ENCODE data around the gene NOS1AP. TPM values are rescaled to one million over a fixed set of nuclear protein-coding genes. Genes with fewer than 3 reads are reported as not detected.

The NOS1AP gene
- total RNA-seq, 2 experiments from 2014 or later, result 0.34 to 0.35 TPM

DNA sequence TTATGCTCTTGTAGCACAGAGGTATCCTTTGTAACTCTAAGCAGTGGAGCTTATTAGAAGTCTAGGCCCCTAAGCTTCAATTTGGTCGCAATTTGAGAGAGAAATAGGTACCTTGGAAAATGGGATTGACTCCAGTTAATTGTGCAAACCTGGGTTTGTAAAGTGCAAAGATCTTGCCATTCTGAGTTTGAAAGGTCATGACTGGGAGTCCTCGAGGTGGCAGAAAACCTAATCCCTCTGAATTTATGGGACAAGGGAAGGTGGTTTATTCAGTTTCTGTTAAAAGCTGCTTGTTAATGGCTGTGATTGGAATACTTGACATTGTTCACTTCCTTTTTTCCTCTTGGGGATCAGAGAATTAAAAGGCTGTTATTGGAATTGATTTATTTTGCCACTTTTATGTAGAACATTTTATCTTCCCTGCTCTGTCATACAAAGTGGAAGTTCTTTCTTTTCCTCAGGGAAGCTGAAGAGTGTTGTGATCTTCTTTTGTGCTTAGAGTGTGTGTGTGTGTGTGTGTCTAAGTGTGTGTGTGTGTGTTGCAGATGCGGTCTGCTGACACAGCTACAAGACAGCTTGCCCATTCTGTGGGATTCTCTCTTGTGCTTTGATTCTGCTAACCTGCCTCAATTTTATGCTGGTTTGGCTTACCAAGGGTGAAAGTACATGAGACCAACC lies 162.7 kb downstream of the NOS1AP start:
- ATAC-seq, result no peak
- Mint-ChIP-seq H3K27ac (no peak overlapping the region), H3K36me3 (ENCODE audit: low read depth) (no peaks in the 10 kb centered on the region), H3K4me3 (no peak overlapping the region), H3K9me3 (ENCODE audit: low read depth) (no peaks in the 10 kb centered on the region), H3K27me3 (peaks cover 17% of the 10 kb centered on the region), H3K4me1 (no peaks in the 10 kb centered on the region)
- POLR2A ChIA-PET, result interaction anchor here (0.6 kb wide), 1 partner anchor 55 kb away, joined by 4 read pairs; no protein-coding TSS in a partner anchor
- CTCF ChIA-PET, result interaction anchor here (0.8 kb wide), 1 partner anchor 195 kb away, joined by 3 read pairs; no protein-coding TSS in a partner anchor
- intact Hi-C loops (cut with DNase I, micrococcal nuclease), result no loop called here
- no peak for DNase-seq

DNA sequence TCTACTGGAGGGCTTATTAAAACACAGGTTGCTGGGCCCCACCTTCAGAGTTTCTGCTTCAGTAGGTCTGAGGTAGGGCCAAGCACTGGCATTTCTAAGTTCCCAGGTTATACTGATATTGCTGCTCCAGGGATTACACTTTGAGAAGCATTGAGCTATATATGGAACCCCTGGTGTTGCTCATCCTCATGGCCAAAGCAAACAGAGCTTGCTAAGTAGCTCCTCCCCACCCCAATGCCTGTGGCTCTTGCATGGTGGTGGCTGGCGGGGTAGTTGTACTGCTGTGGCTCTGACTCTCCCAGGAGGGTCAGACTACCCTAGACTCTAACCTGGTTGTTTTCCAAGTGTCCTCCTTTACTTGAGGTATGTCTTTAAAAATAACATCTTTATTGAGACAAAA lies 163.6 kb downstream of the NOS1AP start:
- no peak overlapping the region for H3K4me3 Mint-ChIP-seq
- ChIA-PET POLR2A (no interaction called here), CTCF (interaction anchor here (0.7 kb wide), 1 partner anchor 20 kb away, joined by 3 read pairs; no protein-coding TSS in a partner anchor)
- ATAC-seq, result no peak
- no peaks in the 10 kb centered on the region for H3K36me3 Mint-ChIP-seq (ENCODE audit: low read depth)
- DNase-seq, result no peak
- no peaks in the 10 kb centered on the region for H3K4me1 Mint-ChIP-seq
- H3K27ac Mint-ChIP-seq, result no peak overlapping the region
- intact Hi-C loops (cut with DNase I, micrococcal nuclease), result no loop called here
- peaks cover 22% of the 10 kb centered on the region for H3K27me3 Mint-ChIP-seq
- no peaks in the 10 kb centered on the region for H3K9me3 Mint-ChIP-seq (ENCODE audit: low read depth)

GRCh38 chr1:162233937-162234336 lies 164.4 kb downstream of the NOS1AP start:
- H3K4me1 Mint-ChIP-seq, result no peaks in the 10 kb centered on the region
- no peak for ATAC-seq
- ChIA-PET POLR2A (no interaction called here), CTCF (interaction anchor here (0.6 kb wide), 1 partner anchor 1124 kb away, joined by 3 read pairs; no protein-coding TSS in a partner anchor)
- DNase-seq, result no peak
- H3K36me3 Mint-ChIP-seq (ENCODE audit: low read depth), result no peaks in the 10 kb centered on the region
- peaks cover 21% of the 10 kb centered on the region for H3K27me3 Mint-ChIP-seq
- H3K4me3 Mint-ChIP-seq, result no peak overlapping the region
- H3K9me3 Mint-ChIP-seq (ENCODE audit: low read depth), result no peaks in the 10 kb centered on the region
- H3K27ac Mint-ChIP-seq, result no peak overlapping the region
- intact Hi-C loops (cut with DNase I, micrococcal nuclease), result no loop called here

DNA sequence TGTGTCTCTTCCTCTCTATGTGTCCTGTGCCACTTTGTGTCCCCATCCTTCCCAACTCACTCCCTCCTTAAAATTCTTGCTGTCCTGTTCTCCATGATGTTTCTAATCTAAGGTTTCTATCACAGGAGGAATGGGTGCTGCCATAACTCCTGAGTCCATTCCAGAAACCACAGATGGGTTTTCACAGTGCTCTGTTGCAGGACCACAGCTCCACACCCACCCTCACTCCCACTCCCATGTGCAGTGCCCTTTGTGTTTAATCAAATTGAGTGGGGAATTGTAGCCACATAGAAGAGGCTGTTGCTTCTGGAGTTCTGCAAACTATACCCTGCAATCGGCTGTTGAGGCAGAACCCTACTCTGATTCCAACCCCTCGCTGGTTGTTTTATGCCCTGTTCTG lies 165.1 kb downstream of the NOS1AP start:
- no peaks in the 10 kb centered on the region for H3K4me1 Mint-ChIP-seq
- CTCF ChIA-PET, result interaction anchor here (0.6 kb wide), 1 partner anchor 1124 kb away, joined by 3 read pairs; no protein-coding TSS in a partner anchor
- no peak overlapping the region for H3K27ac Mint-ChIP-seq

DNA sequence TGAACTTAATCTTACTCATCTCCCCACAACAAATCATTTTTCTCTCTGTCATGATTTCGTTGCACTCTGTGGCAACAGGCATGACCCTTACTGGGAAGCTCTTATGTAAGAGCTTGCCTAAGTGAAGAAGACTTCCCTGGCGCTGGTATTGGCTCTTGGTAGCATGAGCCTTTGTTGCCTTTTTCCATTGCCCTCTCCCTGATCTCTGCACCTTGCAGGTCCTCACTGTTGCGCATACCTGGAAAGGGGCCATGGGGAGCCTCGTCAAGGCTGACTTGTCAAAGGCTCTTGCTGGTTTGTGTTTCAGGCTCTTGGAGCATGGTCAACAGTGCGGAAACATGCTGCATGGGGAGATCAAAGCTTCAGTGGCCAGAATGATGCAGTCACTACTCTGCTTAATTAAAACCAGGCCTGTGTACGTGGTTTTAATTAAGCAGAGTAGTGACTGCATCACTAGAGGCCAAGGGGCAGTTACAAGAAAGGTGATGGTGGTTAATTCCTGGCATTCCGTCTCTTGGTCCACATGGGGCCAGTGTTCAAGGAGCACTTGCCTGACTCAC lies 165.8 kb downstream of the NOS1AP start:
- intact Hi-C loops (cut with DNase I, micrococcal nuclease), result no loop called here
- Mint-ChIP-seq H3K9me3 (ENCODE audit: low read depth) (no peaks in the 10 kb centered on the region), H3K36me3 (ENCODE audit: low read depth) (no peaks in the 10 kb centered on the region), H3K27ac (no peak overlapping the region), H3K4me3 (no peak overlapping the region), H3K27me3 (peaks cover 23% of the 10 kb centered on the region), H3K4me1 (no peaks in the 10 kb centered on the region)
- CTCF ChIA-PET, result no interaction called here
- POLR2A ChIA-PET, result no interaction called here
- ATAC-seq (no peak), DNase-seq (no peak)

More for the DNA sequence above, 165.1 kb downstream of the NOS1AP start:
- intact Hi-C loops (cut with DNase I, micrococcal nuclease), result no loop called here
- no peak for ATAC-seq
- H3K4me3 Mint-ChIP-seq, result no peak overlapping the region
- DNase-seq, result no peak
- peaks cover 20% of the 10 kb centered on the region for H3K27me3 Mint-ChIP-seq
- H3K9me3 Mint-ChIP-seq (ENCODE audit: low read depth), result no peaks in the 10 kb centered on the region
- no peaks in the 10 kb centered on the region for H3K36me3 Mint-ChIP-seq (ENCODE audit: low read depth)
- POLR2A ChIA-PET, result no interaction called here

- no peaks in the 10 kb centered on the region for H3K36me3 Mint-ChIP-seq (ENCODE audit: low read depth)
- no peak overlapping the region for H3K4me3 Mint-ChIP-seq
- ChIA-PET POLR2A (no interaction called here), CTCF (no interaction called here)
- ATAC-seq, result no peak
- H3K9me3 Mint-ChIP-seq (ENCODE audit: low read depth), result no peaks in the 10 kb centered on the region
- no peaks in the 10 kb centered on the region for H3K4me1 Mint-ChIP-seq
- H3K27me3 Mint-ChIP-seq, result peaks cover 30% of the 10 kb centered on the region
- no peak overlapping the region for H3K27ac Mint-ChIP-seq
- DNase-seq, result no peak
- intact Hi-C loops (cut with DNase I, micrococcal nuclease), result no loop called here
Observed at GRCh38 chr1:162236201-162236600, 166.7 kb downstream of the NOS1AP start.

DNA sequence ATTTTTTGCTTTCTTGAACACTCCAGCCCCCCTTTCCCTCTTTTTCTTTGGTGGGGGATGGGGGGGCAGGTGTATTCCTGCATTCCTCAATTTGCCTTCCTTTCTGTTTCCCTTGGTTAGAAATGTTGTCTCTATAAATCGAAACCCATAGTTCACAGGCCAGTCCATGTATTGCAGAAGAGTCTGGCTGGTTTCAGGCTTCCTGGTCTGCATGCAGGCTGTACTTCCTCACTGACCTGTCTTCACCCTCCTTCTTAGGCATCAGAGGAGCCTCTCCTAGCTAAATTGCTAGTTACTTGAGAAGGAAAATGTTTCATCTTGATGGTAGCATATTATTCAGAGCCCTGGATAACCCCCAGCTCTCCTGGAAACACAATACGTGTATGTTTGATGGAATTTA lies 167.1 kb downstream of the NOS1AP start:
- H3K9me3 Mint-ChIP-seq (ENCODE audit: low read depth), result no peaks in the 10 kb centered on the region
- H3K4me1 Mint-ChIP-seq, result no peaks in the 10 kb centered on the region
- H3K36me3 Mint-ChIP-seq (ENCODE audit: low read depth), result no peaks in the 10 kb centered on the region
- DNase-seq (no peak), ATAC-seq (no peak)
- no peak overlapping the region for H3K4me3 Mint-ChIP-seq
- H3K27ac Mint-ChIP-seq, result no peak overlapping the region
- ChIA-PET POLR2A (no interaction called here), CTCF (no interaction called here)
- intact Hi-C loops (cut with DNase I, micrococcal nuclease), result no loop called here
- peaks cover 31% of the 10 kb centered on the region for H3K27me3 Mint-ChIP-seq

GRCh38 chr1:162240577-162240976 lies 171.1 kb downstream of the NOS1AP start:
- Mint-ChIP-seq H3K36me3 (ENCODE audit: low read depth) (no peaks in the 10 kb centered on the region), H3K4me1 (no peaks in the 10 kb centered on the region), H3K27ac (no peak overlapping the region), H3K9me3 (ENCODE audit: low read depth) (no peaks in the 10 kb centered on the region), H3K27me3 (peaks cover 36% of the 10 kb centered on the region), H3K4me3 (no peak overlapping the region)
- ChIA-PET POLR2A (no interaction called here), CTCF (no interaction called here)
- ATAC-seq, result no peak
- intact Hi-C loops (cut with DNase I, micrococcal nuclease), result no loop called here
- no peak for DNase-seq

DNA sequence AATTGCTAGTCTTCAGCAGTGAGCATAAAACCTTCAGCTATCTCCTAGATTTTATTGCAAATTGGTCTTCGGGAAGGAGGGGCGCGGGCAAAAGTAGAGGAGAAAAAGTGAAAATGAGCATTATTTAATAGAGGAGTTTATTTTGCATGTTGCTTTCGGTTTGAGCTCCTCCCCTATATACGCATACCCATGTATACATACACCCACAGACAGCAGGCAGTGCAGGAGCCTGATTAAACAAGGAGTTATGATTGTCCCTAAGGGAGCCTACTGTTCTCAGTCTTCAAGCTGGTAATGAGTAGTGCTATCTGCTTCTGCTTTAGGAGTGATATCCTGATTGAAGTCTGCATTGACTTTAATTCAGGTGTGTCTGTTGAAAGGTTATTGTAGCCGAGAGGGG lies 173.3 kb downstream of the NOS1AP start:
- intact Hi-C loops (cut with DNase I, micrococcal nuclease), result no loop called here
- DNase-seq (no peak), ATAC-seq (no peak)
- Mint-ChIP-seq H3K4me3 (no peak overlapping the region), H3K36me3 (ENCODE audit: low read depth) (no peaks in the 10 kb centered on the region), H3K27me3 (peaks cover 28% of the 10 kb centered on the region), H3K4me1 (no peaks in the 10 kb centered on the region), H3K9me3 (ENCODE audit: low read depth) (no peaks in the 10 kb centered on the region), H3K27ac (no peak overlapping the region)
- CTCF ChIA-PET, result no interaction called here
- POLR2A ChIA-PET, result no interaction called here

- Mint-ChIP-seq H3K36me3 (ENCODE audit: low read depth) (no peaks in the 10 kb centered on the region), H3K9me3 (ENCODE audit: low read depth) (no peaks in the 10 kb centered on the region), H3K27me3 (peaks cover 7% of the 10 kb centered on the region), H3K4me3 (no peak overlapping the region), H3K4me1 (no peaks in the 10 kb centered on the region), H3K27ac (no peak overlapping the region)
- DNase-seq, result no peak
- intact Hi-C loops (cut with DNase I, micrococcal nuclease), result no loop called here
- ATAC-seq, result no peak
- CTCF ChIA-PET, result no interaction called here
- POLR2A ChIA-PET, result no interaction called here
Observed at GRCh38 chr1:162248854-162249535, 179.5 kb downstream of the NOS1AP start.

- Mint-ChIP-seq H3K27ac (no peak overlapping the region), H3K9me3 (ENCODE audit: low read depth) (no peaks in the 10 kb centered on the region), H3K27me3 (peaks cover 11% of the 10 kb centered on the region), H3K4me3 (no peak overlapping the region), H3K36me3 (ENCODE audit: low read depth) (no peaks in the 10 kb centered on the region), H3K4me1 (no peaks in the 10 kb centered on the region)
- ChIA-PET POLR2A (no interaction called here), CTCF (interaction anchor here (0.6 kb wide), 1 partner anchor 168 kb away, joined by 3 read pairs; no protein-coding TSS in a partner anchor)
- ATAC-seq, result no peak
- DNase-seq, result no peak
- intact Hi-C loops (cut with DNase I, micrococcal nuclease), result no loop called here
Observed at GRCh38 chr1:162250004-162250730, 180.7 kb downstream of the NOS1AP start.
